ENCODE data around the gene RAP1GAP2.
"Not testable (repeated sequence)": the region's sequence is repeated elsewhere in the genome, so short reads cannot be mapped to it uniquely, and the experiment has no call there.

The RAP1GAP2 gene

DNA sequence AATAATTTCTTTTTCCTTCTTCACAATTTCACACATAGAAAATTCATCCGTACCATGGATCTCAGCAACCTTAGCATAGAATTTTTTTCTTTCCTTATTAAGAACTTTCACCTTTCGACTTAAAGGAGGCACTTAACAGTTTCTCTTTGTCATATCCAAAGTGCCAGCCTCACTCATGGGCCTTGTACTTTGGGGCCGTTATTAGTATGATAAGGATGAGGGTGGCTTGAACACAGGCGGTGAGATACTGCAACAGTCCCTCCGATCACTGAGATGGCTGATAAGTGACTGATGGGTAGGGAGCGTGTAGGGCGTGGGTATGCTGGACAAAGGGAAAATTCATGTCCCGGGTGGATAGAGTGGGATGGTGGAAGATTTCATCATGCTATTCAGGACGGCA lies 181.9 kb downstream of the RAP1GAP2 start:
- DNase-seq, result no peak

DNA sequence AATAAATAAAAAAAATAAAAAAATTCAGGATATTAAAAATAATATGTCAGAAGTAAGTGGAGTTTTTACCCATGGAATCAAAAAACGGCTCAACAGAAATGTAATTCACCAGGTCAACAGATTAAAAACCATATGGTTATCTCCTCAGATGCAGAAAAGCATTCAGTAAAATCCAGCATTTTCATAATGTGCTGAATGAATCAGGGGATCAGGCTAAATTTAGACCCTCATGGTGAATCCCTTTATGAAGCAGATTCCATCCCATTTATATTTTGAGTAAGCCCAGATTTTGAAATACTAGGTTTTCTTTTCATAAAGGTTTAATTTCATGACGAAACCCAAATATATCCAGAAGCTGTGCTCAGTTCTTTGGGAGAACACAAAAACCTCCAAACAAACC lies 182.8 kb downstream of the RAP1GAP2 start:
- no peak for DNase-seq

DNA sequence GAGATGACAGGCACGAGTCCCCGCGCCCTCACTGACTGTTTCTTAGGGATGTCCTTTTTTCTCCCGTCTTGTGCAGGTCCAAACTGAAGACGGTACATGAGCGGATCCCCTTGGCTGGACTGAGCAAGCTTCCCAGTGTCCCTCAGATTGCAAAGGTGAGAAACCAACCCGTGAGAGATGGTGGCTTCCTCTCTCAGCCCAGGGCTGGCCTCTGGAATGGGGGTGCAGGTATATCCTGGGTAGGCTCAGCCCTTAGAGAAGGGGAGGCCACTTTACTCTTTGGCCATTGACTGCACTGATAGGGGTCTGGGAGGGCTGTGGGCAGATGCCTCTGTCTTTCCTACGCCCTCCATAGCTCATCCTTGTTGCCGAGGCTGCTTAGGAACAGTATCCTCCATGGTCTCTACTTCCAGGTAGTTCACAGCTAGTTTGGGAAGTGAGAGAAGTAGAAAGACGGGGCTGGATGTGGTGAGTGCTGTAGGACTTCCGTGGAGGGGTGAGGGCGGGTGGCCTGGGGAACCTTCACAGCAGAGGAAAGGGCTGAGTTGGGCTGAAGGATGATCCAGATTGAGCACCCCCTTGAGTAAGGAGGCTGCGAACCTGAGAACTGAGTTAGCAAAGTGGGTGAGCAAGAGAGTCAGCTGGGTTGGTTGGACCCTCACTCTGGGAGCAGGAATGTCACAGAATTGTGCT lies 184.1 kb downstream of the RAP1GAP2 start:
- no peak for DNase-seq

DNA sequence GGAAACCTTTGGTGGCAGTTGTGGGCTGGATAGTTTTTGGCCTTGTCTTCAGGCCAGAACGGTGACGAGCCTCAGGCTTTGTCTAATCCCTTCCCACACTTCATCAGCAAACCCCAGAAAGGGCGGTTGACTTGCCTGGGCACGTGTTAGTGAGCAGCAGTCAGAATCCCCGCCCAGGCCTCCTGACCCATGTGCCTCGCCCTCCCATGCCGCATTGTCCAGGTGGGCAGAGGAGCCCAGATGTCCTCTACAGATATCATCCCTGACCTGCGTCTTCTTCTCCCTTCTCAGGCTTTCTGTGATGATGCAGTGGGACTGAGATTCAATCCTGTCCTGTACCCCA lies 184.6 kb downstream of the RAP1GAP2 start:
- no peak for DNase-seq

DNA sequence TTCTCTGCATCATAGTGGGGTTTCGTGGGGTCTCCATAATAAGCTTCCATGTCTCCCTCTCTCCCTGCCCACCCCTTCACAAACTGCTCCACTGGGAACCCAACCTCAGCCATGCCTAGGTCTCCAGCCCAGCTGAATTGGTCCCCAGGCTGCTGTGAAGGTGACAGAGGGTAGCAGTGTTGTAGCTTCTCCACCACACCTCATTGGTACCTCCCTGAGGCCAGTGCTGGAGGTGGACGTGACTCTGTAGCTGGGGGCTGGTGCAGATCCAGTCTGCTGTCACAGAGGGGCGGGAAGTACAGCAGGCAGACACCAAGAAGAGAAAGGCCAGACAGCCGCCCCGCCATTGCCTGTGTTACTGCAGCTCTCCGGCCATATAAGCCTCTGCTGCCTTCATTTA lies 185.1 kb downstream of the RAP1GAP2 start:
- no peak for DNase-seq

DNA sequence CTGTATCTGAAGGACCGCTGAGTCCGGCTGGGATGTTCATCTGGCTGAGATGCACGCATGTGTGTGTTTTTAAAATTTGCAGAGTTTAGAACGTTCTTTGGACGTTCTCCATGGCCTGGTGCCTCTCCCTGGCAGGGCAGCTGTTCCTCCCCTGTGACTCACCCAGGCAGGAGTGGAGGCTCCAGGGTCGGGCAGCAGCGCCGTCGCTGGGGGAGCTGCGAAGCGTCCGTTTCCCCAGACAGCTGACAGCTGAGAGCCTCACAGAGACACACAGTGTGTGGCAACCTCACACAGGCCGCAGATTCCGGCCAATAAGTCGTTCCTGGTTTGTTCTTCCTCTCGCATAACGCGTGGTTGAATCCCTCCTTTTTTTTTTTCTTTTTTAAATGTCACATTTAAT lies 186.6 kb downstream of the RAP1GAP2 start:
- DNase-seq, result peak; percentile 59

DNA sequence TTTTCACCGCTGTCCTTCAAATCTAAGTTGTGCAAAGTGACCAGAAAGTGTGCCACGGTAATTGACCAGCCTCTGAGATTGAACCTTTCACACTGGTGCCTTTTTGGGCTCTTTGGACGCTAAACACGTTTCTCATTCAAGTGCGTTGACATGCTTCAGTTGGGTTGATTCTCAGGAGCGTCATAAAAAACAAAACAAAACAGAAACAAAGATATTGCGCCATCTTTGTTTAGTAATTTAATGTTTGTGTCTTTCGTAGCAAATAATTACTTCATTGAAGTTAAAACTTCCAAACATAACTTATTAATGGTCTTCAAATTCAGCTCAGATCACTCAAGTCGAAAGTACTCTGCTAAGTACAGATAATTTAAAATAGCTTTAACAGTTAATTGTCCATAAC lies 187.0 kb downstream of the RAP1GAP2 start:
- DNase-seq, result no peak

DNA sequence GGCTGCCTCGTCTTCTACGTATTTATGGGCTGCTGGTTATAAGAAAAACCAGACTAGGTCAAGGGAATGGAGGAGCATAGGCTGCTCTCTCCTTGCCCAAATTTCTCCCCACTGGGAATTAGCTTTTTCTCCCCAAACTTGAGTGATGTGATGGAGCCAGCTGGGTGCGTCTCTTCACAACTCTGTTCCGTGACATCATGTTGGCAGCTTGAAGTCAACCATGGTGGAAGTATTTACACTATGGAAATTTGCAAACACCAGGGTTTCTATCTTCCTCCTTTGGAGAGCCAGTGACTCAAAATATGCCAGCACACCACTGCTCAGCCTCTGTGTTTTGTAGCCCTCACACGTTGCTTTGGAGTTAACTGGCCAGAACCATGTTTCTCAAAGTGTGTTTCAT lies 189.1 kb downstream of the RAP1GAP2 start:
- no peak for DNase-seq

DNA sequence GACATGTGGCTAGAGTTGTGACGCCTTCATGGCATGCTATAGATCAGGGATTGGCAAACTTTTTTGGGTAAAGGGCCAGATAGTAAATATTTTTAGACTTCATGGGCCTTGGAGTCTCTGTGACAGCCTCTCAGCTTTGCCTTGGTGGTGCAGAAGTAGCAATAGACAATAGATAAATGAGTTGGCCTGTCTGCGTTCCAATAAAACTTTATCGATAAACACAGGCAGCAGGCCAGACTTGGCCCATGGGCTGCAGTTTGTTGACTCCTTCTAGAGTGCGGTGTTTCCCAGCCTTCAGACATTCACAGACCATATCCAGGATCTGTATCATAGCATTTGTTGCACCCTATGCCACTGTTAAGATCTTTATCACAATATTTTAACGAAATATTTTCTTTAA lies 190.7 kb downstream of the RAP1GAP2 start:
- DNase-seq, result no peak

DNA sequence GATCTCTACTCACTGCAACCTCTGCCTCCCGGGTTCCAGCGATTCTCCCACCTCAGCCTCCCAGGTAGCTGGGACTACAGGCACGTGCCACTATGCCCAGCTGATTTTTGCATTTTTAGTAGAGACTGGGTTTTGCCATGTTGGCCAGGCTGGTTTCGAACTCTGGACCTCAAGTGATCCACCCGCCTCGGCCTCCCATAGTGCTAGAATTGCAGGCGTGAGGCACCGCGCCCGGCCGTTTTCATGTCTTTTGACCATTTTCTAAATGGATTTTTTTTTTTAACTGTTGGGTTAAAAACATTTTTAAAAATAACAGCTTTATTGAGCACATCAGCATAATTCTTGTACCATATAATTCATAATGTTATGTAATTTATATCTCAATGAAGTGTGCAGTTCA lies 193.2 kb downstream of the RAP1GAP2 start:
- DNase-seq, result not testable (repeated sequence)

DNA sequence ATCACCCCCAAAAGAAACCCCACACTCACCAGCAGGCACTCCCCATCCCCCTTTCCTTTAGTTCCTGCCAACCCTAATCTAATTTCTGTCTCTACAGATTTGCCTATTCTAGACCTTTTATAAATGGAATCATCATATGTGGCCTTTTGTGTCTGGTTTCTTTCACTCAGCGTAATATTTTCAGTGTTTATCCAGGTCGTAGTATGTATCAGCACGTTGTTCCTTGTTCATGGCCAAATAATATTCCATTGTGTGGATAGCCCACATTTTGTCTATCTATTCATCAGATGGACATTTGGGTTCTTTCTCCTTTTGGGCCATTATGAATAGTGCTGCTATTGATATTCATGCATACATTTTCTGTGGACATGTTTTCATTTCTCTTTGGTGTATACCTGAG lies 193.6 kb downstream of the RAP1GAP2 start:
- DNase-seq, result no peak

DNA sequence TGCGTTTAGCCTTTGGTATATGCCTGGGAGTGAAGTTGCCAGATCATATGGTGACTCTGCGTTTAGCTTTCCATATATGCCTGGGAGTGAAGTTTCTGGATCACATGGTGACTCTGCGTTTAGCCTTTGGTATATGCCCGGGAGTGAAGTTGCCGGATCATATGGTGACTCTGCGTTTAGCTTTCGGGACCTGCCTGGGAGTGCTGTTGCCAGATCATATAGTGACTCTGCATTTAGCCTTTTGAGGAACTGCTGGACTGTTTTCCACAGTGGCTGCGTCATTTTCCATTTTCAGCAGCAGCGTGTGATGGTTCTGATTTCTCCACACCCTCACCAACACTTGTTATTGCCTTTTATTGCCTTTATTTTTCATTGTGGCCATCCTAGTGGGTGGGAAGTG lies 194.2 kb downstream of the RAP1GAP2 start:
- DNase-seq, result no peak

DNA sequence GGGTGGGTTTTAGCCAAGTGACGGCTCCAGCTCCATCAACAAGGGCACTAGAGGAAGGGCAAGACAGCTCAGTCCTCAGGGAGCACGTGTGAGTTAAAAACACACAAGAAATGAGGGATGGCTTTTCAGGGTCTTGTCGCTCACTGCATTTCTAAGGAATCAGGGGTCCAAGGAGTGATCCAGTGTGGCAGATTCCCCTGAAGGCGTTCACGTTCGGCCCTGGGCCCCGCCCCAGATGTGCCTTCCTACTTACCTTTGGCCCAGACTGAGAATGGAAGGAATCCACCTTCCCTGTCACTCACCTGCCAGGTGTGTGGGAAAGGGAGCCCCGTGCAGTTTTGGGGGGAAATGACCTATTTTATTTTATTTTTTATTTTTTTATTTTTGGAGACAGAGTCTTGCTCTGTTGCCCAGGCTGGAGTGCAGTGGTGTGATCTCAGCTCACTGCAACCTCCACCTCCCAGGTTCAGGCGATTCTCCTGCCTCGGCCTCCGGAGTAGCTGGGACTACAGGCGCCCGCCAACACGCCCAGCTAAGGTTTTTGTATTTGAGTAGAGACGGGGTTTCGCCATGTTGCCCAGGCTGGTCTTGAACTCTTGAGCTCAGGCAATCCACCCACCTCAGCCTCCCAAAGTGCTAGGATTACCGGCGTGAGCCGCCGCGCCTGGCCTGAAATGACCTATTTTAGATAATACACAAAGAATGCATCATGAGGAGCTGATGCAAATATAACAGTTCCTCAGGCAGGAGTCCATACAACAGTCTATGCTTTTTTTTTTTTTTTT lies 195.3 kb downstream of the RAP1GAP2 start:
- not testable (repeated sequence) for DNase-seq

DNA sequence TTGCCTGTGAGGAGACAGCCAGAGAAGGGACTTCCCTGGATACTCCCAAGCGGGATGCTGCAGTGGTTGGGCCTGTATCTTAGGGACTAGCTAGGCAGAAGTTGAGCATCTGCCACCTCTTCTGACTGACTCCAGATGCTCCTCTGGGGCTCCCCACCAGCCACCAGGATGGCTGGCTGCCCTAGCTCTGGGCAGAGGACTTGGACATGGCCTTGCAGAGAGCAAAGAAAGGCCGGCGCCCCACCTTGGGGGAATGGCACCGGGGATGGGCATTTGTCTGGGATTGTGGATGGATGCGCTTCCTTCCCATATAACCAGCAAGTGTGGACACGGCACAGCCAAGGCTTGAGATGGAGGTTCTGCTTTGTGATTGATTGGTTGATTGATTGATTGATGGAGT lies 198.2 kb downstream of the RAP1GAP2 start:
- no peak for DNase-seq

DNA sequence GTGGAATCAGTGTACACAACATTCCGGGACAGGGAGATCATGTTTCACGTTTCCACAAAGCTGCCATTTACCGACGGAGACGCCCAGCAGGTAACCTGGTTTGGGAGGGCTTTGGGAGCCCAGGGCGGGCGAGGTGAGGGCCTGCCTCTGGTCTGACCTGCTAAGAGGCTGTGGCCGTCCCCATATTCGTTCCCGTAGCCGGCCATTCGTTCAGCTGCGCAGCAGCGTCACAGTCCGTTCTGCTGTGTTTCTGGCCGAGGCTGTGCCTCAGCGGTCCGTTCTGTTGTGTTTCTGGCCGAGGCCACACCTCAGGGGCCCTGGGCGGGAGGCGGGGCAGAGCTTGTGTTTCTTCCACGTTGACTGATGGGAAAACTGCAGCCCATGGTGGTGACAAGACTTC lies 199.1 kb downstream of the RAP1GAP2 start:
- DNase-seq, result no peak

DNA sequence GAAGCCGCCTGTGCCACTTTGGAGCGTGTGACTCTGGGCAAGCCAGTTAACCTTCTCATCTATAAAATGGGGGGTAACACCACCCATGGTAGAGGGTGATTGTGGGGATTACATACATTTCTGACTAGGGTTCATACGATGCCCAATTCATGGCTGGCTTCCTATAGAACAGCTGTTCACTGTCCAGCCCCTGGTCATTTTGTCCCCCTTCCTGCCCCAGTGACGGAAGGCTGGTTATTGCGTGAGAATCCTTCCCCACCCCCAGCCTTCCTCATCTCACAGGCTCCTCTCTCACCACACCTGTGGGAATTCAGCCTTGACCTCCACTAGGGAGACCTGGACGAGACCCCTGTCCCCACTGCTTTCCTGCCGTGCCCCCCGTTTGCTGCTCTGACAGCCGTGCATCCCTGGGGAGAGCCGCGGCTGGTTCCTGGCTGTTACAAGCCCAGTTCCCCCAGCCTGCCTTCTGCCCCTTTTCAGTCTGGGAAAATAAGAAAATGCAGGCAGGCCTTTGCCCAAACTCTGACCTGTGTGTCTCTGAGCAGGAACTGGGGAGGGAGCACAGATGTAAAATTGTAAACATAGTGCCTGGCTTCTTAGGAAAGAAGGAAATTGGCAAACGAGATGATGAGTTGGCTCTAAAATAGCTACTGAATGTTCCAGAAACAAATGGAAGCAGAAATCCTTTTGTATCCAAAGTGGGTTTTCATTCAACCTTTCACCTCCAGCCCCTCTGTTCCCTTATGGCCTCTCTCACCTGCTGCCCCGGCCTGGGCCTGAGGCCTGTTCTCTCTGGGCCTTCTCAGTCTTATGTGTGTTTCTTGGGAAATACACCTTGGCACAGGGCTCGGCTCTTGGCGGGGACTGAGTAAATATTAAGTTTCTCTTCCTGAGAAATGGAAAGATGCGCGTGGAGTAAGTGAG lies 199.9 kb downstream of the RAP1GAP2 start:
- no peak for DNase-seq

DNA sequence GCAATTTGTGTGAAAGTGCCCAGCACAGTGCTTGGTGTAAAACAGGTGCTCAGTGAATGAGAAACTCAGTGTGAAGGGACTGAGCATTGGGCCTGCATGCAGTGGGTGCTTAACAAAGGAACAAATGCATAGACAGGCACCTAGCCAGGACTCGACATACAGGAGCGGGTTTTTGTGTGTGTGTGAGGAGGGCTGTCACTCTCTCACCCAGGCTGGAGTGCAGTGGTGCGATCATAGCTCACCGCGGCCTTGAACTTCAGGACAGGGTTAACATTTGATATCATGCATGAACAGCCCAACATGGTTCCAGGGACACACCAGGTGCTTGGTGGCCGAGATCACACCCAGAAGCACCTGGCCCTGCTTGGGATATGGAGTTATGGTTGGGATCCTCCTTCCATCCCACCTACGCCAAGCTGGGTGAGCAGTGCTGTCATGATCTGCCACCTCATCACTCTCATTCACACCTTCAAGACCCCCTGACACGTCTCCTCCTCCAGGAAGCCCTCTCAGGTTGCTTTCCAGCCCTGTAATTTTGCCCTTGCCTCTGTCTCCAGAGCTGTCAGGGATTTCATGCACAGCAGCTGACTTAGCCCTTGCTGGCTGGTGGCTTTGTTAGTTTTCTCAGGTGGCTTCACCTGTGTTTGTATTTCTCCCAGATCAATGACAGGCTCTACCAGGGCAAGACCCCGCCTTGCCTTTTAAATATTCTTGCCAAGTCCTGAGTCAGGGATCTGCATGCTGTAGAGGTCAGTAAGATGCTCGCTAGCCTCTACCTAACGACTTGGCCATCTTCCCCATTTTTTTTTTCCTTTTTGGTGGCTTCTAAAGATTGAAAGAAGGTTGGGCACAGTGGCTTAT lies 200.8 kb downstream of the RAP1GAP2 start:
- DNase-seq, result no peak

DNA sequence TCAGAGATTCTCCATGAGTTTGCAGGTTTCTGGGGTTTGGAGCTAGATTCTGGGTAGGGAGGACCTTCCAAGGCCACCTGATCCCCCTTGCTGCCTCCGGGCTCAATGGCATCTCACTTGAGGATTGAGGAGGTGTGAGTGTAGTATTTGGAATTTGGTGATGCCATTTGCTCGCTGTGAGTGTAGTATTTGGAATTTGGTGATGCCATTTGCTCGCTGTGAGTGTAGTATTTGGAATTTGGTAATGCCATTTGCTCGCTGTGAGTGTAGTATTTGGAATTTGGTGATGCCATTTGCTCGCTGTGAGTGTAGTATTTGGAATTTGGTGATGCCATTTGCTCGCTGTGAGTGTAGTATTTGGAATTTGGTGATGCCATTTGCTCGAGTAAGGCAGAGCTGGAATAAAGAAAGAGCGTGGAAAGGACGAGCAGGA lies 202.2 kb downstream of the RAP1GAP2 start:
- DNase-seq, result not testable (repeated sequence)

DNA sequence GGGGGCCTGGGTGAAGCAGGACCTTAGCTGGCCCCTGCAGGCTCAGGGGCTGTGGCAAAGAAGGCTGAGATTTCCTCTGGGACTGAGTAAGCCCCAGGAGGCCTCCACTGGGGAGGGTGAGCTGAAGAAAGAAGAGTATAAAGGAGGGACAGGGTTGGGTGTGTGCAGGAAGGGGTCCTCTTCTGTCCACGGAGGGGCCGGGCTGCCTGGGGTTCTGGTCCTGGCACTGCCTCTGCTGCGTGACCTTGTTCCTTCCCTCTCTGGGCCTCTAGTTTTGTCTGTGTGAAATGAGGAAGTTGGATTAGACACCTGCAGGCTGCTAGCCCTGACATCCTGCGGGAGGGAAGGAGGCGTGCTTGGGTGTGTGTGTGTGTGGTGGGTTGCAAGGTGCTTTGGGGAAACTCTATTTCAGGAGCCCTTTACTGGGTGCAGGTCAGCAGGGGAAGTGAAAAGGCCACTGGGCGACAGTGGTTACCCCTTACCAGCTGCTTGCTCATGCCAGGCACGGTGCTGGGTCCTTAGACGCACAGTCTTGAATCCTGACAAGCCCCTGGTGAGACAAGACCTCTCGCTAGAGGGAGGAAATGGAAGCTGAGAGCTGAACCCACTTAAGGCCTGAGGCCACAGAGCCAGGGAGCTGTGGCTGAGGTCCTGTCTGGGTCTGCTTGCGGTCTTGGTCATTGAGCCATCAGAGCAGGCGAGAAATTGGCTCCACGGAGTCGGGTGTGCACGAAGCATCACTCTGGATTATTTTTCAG lies 206.5 kb downstream of the RAP1GAP2 start:
- no peak for DNase-seq

DNA sequence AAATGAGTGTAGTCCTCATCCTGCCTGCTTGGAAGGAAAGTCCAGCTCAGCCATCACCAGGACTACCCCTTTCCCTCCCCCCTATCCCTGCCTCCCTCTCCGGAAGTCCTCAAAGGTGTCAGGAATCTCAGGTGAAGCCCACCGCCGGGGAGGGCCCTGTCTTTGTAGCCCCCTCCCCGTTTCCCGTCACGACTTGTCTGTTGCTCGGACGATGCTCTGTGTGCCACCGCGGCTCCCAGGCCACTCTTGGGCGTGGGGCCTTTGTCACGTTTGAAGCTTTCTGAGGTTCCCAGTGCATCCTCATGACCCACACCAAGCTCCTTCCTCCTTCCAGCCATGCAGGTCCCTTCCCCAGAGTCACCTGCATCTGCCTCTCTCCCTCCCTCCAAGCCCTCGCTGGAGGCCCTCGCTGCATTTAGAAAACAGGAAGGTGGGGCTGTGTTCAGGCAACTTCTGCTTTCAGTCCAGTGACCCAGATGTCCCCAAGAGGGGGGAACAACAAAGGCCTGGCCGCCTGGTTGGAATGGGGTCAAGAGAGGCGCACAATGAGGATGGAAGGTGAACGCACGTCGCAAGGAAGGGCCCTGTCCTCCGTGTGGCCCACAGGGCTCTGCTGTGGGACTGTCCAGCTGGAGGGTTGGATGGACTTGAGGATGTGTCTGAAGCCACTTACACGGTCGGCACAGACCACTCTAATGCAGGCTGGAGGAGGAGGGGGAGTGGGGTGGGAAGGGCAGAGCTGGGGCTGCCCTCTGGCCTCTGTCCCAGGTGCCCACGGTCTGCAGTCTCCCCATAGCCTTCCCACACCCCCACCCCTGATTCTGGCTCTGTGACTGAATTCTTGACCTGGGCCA lies 207.3 kb downstream of the RAP1GAP2 start:
- DNase-seq, result no peak

All from NCI-H1694 (cell line).